HG03378 (cell line): ENCODE results near the gene CCDC185.

ENCODE experiments used
- ATAC-seq: cut with Tn5 transposase; IDR thresholded peaks from one replicate; pipeline ENCODE4 v1.9.1; 2021; ENCODE audit warnings: mild to moderate bottlenecking, moderate library complexity; ENCODE audit not compliant: unreplicated experiment

The CCDC185 gene

GRCh38 chr1:223429821-223430220 lies 36.6 kb downstream of the CCDC185 start:
- ATAC-seq: no peak

GRCh38 chr1:223430236-223430635 lies 37.0 kb downstream of the CCDC185 start:
- ATAC-seq: no peak

- no peak for ATAC-seq
Measured at GRCh38 chr1:223437151-223437550, 43.9 kb downstream of the CCDC185 start.

- ATAC-seq: no peak
Measured at GRCh38 chr1:223443397-223443796, 50.2 kb downstream of the CCDC185 start.

GRCh38 chr1:223444411-223444810 lies 51.2 kb downstream of the CCDC185 start:
- no peak for ATAC-seq
